Chondrocyte (in vitro differentiated cells): ENCODE data around the gene FRRS1. TPM values are rescaled to one million over a fixed set of nuclear protein-coding genes. Genes with fewer than 3 reads are reported as not detected.

Experiments
- DNase-seq: peaks from one replicate; pipeline ENCODE4 v3.0.0; 2021; ENCODE audit warnings: mixed read lengths, low spot score
- H3K27ac Mint-ChIP-seq: one replicate; pipeline ENCODE4 v1.8.0; 2021; ENCODE audit warnings: mild to moderate bottlenecking, moderate library complexity, mixed read lengths; ENCODE audit not compliant: unreplicated experiment
- H3K27me3 Mint-ChIP-seq: 2 replicates; pipeline ENCODE4 v1.8.0; 2021; ENCODE audit warnings: low read depth, mixed read lengths
- H3K36me3 Mint-ChIP-seq: 2 replicates; pipeline ENCODE4 v1.8.0; 2021; ENCODE audit warnings: low read depth, mixed read lengths
- H3K4me1 Mint-ChIP-seq: 2 replicates; pipeline ENCODE4 v1.8.0; 2021; ENCODE audit warnings: low read depth, mild to moderate bottlenecking, mixed read lengths
- H3K4me3 Mint-ChIP-seq: one replicate; pipeline ENCODE4 v1.8.0; 2021; ENCODE audit warnings: mild to moderate bottlenecking, moderate library complexity, mixed read lengths; ENCODE audit not compliant: unreplicated experiment
- H3K9me3 Mint-ChIP-seq: 2 replicates; pipeline ENCODE4 v1.8.0; 2021; ENCODE audit warnings: low read depth, mixed read lengths
- CTCF ChIP-seq: fragments of 200-600 bp; sonication (generic); IDR thresholded peaks from 2 replicates; pipeline ENCODE4 v1.5.0; 2021; ENCODE audit warnings: antibody characterized with exemption, mild to moderate bottlenecking, moderate library complexity
- total RNA-seq: library from RNA; stranded (reverse); gene quantifications from 3 replicates; pipeline ENCODE4 v1.2.1, GENCODE V29; 2021

FRRS1 gene
- total RNA-seq, 1 donor from 2014 or later: 2.2 TPM

DNA sequence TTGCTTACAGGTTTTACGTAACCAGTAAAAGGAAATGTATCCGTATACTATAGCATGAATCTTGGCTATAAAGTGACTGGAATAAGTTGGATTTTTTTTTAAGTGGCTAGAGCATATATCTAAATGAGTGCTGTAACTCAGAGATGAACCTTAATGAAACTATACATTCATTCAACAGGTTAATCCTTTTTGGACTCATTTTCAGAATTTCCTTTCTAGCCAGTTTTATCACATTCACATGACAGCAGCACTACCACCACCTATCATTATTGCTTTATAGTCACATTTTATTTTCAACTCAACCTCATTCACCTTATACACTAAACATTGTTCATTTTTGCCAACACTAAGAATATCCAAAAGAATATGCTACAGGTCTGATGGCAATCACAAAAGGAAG, 30.6 kb downstream of the FRRS1 start:
- no peak for TF ChIP-seq CTCF
- peaks cover 21% of the 10 kb centered on the region for H3K4me1 Mint-ChIP-seq
- H3K4me3 Mint-ChIP-seq: no peak overlapping the region
- no peaks in the 10 kb centered on the region for H3K9me3 Mint-ChIP-seq
- peaks cover 2% of the 10 kb centered on the region for H3K36me3 Mint-ChIP-seq
- no peak overlapping the region for H3K27ac Mint-ChIP-seq
- DNase-seq: no peak
- H3K27me3 Mint-ChIP-seq: no peaks in the 10 kb centered on the region

DNA sequence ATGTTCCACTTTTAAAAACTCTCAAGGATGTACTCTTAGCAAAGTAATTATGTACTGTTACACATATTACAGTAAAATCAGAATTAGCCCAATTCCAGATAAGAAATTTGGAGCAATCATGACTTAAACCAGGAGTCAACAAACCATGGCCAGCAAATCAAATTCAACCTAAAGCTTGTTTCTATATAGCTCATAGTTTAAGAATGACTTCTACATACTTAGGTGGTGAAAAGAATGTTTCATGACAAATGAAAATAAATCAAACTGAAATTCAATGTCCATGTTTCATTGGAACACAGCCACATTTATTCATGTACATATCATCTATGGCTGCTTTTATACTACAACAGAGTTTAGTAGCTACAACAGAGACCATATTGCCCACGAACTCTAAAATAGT, 35.1 kb downstream of the FRRS1 start:
- no peak for DNase-seq
- Mint-ChIP-seq H3K4me3 (no peak overlapping the region), H3K27ac (peak overlapping the region; percentile 80), H3K36me3 (peaks cover 2% of the 10 kb centered on the region), H3K9me3 (no peaks in the 10 kb centered on the region), H3K4me1 (peaks cover 35% of the 10 kb centered on the region), H3K27me3 (no peaks in the 10 kb centered on the region)
- TF ChIP-seq CTCF: no peak

GRCh38 chr1:99728494-99729235, 37.8 kb downstream of the FRRS1 start:
- H3K27me3 Mint-ChIP-seq: no peaks in the 10 kb centered on the region
- peaks cover 2% of the 10 kb centered on the region for H3K36me3 Mint-ChIP-seq
- DNase-seq: no peak
- no peak overlapping the region for H3K4me3 Mint-ChIP-seq
- TF ChIP-seq CTCF: peak; percentile 79
- peaks cover 35% of the 10 kb centered on the region for H3K4me1 Mint-ChIP-seq
- no peaks in the 10 kb centered on the region for H3K9me3 Mint-ChIP-seq
- peak overlapping the region; percentile 64 for H3K27ac Mint-ChIP-seq

- H3K27ac Mint-ChIP-seq: peak overlapping the region; percentile 46
- H3K9me3 Mint-ChIP-seq: no peaks in the 10 kb centered on the region
- no peaks in the 10 kb centered on the region for H3K27me3 Mint-ChIP-seq
- H3K36me3 Mint-ChIP-seq: no peaks in the 10 kb centered on the region
- H3K4me1 Mint-ChIP-seq: peaks cover 35% of the 10 kb centered on the region
- H3K4me3 Mint-ChIP-seq: no peak overlapping the region
- TF ChIP-seq CTCF: no peak
- no peak for DNase-seq
Measured at GRCh38 chr1:99727575-99728185, 38.8 kb downstream of the FRRS1 start.

GRCh38 chr1:99726818-99727217, 39.6 kb downstream of the FRRS1 start:
- H3K27me3 Mint-ChIP-seq: no peaks in the 10 kb centered on the region
- H3K9me3 Mint-ChIP-seq: no peaks in the 10 kb centered on the region
- H3K4me3 Mint-ChIP-seq: no peak overlapping the region
- peaks cover 30% of the 10 kb centered on the region for H3K4me1 Mint-ChIP-seq
- no peaks in the 10 kb centered on the region for H3K36me3 Mint-ChIP-seq
- DNase-seq: no peak
- H3K27ac Mint-ChIP-seq: no peak overlapping the region
- no peak for TF ChIP-seq CTCF
